SK-N-SH treated with all-trans-retinoic acid at 6 μM for 48 hours (cell line): Measurements from ENCODE around the gene CDR2L.
A peak's percentile ranks its signal among the peaks of the same experiment; 100 is the strongest.
"Not testable (repeated sequence)": the region's sequence is repeated elsewhere in the genome, so short reads cannot be mapped to it uniquely, and the experiment has no call there.

ENCODE experiments used
- ATAC-seq: fragments of 200-7000 bp; cut with Tn5 transposase; 3 replicates; pipeline ENCODE4 v1.9.1; 2020; ENCODE audit warnings: mild to moderate bottlenecking, moderate library complexity
- ARNTL ChIP-seq: fragments of 450-650 bp; formaldehyde crosslinking; IDR thresholded peaks from 2 replicates; pipeline ENCODE4 v1.5.0; 2020; ENCODE audit warnings: low read depth, mild to moderate bottlenecking, moderate library complexity, borderline replicate concordance
- BACH2 ChIP-seq: fragments of 250-450 bp; sonication (Bioruptor Pico); IDR thresholded peaks from 2 replicates; pipeline ENCODE4 v1.9.0; 2021; ENCODE audit warnings: mild to moderate bottlenecking, borderline replicate concordance
- CREB5 ChIP-seq: fragments of 250-450 bp; sonication (Bioruptor Pico); IDR thresholded peaks from 2 replicates; pipeline ENCODE4 v1.5.1; 2020; ENCODE audit warnings: low read depth, mild to moderate bottlenecking, moderate library complexity
- CSDC2 ChIP-seq: fragments of 250-450 bp; sonication (Bioruptor Pico); IDR thresholded peaks from 2 replicates; pipeline ENCODE4 v1.5.0; 2020; ENCODE audit warnings: mild to moderate bottlenecking, moderate library complexity
- GLIS3 ChIP-seq: fragments of 250-450 bp; sonication (Bioruptor Pico); IDR thresholded peaks from 2 replicates; pipeline ENCODE4 v1.5.0; 2020; ENCODE audit warnings: mild to moderate bottlenecking, moderate library complexity
- OSR1 ChIP-seq: fragments of 250-450 bp; sonication (Bioruptor Pico); IDR thresholded peaks from 2 replicates; pipeline ENCODE4 v1.8.0; 2022; ENCODE audit warnings: moderate library complexity, mild to moderate bottlenecking, inconsistent platforms
- PATZ1 ChIP-seq: fragments of 250-450 bp; sonication (Bioruptor Pico); IDR thresholded peaks from 2 replicates; pipeline ENCODE4 v1.8.0; 2020; ENCODE audit warnings: mild to moderate bottlenecking, moderate library complexity, borderline replicate concordance
- POU6F1 ChIP-seq: fragments of 250-450 bp; sonication (Bioruptor Pico); IDR thresholded peaks from 2 replicates; pipeline ENCODE4 v1.8.0; 2021; ENCODE audit warnings: low read depth, mild to moderate bottlenecking, moderate library complexity, borderline replicate concordance
- PPARA ChIP-seq: fragments of 250-450 bp; sonication (Bioruptor Pico); IDR thresholded peaks from 2 replicates; pipeline ENCODE4 v1.5.0; 2020; ENCODE audit warnings: mild to moderate bottlenecking, borderline replicate concordance
- TOX ChIP-seq: fragments of 250-450 bp; sonication (Bioruptor Pico); IDR thresholded peaks from 2 replicates; pipeline ENCODE4 v1.8.0; 2021; ENCODE audit warnings: mild to moderate bottlenecking, moderate library complexity, borderline replicate concordance
- ZC3H10 ChIP-seq: fragments of 250-450 bp; sonication (Bioruptor Pico); IDR thresholded peaks from 2 replicates; pipeline ENCODE4 v1.5.1; 2021; ENCODE audit warnings: mild to moderate bottlenecking, moderate library complexity
- ZFP3 ChIP-seq: fragments of 250-450 bp; sonication (Bioruptor Pico); IDR thresholded peaks from 2 replicates; pipeline ENCODE4 v1.5.0; 2020; ENCODE audit warnings: mild to moderate bottlenecking, moderate library complexity
- ZFP30 ChIP-seq: fragments of 450-650 bp; formaldehyde crosslinking; IDR thresholded peaks from 2 replicates; pipeline ENCODE4 v1.5.0; 2022; ENCODE audit warnings: mild to moderate bottlenecking, moderate library complexity
- ZNF70 ChIP-seq: fragments of 450-650 bp; formaldehyde crosslinking; IDR thresholded peaks from 2 replicates; pipeline ENCODE4 v1.5.0; 2020; ENCODE audit warnings: mild to moderate bottlenecking, moderate library complexity
- ZNF8 ChIP-seq: fragments of 450-650 bp; formaldehyde crosslinking; IDR thresholded peaks from 2 replicates; pipeline ENCODE4 v1.5.0; 2020; ENCODE audit warnings: mild to moderate bottlenecking, moderate library complexity
- TF ChIP-seq, protein P1 (sequence below): fragments of 250-450 bp; sonication (Bioruptor Pico); IDR thresholded peaks from 2 replicates; pipeline ENCODE4 v1.5.0; 2020; ENCODE audit warnings: mild to moderate bottlenecking, moderate library complexity

Gene CDR2L

GRCh38 chr17:75044716-75045115 lies 57.3 kb downstream of the CDR2L start:
- TF ChIP-seq OSR1 (no peak), ZNF70 (CRISPR knock-in tag) (no peak), ARNTL (CRISPR knock-in tag) (no peak), BACH2 (CRISPR knock-in tag) (no peak), ZNF8 (CRISPR knock-in tag) (no peak)
- no peak for ATAC-seq

DNA sequence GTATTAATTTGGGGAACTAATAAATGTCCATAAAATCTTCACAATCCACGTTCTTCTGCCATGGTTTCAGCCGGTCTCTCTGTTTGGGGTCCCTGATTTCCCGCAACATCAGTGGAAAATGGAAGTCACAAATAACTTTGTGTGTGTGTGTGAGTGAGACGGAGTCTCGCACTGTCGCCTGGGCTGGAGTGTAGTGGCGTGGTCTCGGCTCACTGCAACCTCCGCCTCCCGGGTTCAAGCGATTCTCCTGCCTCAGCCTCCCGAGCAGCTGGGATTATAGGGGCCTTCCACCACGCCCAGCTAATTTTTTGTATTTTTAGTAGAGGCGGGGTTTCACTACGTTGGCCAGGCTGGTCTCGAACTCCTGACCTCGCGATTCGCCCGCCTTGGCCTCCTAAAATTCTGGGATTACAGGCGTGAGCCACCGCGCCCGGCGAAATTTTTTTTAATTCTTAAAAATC lies 58.5 kb downstream of the CDR2L start:
- not testable (repeated sequence) for ATAC-seq

DNA sequence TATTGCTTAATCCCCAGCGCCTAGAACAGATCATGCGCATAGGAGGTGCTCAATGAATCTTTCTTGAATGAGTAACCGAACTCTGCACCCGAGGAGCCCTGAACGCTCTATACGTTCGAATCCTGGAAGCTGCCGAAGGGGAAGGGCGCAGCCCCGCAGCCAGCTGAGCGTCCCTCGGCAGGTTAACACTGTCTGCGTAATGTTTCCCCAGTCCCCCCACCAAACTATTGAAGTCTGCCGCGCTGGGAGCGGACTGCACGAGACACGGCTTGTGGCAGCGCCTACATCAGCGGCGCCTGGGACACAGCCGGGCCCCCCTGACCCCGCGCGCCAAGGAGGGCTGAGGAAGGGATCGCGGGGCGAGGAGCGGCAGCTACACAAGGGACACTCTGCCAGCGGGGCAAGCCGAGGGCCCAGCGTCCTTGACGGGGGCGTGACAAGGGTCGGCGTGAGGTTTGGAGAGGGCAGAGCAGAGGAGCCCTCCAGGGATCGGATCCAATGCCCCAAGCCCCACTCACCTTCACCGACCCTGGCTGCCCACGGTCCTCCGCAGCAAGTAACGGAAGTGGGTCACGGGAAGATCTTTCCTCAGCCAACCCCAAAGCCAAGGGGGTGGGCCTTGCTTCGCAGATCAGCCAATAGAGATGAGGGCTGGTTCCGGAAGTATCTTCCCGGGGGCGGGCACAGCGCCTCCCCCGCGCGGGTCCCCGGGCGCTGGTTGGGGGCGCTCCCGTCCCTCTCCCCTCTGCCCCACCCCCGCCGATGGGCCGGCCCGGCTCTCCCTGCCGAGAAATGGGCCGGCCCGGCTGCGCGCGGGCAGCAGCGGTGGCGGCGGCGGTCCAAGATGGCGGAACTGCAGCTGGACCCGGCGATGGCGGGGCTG lies 59.2 kb downstream of the CDR2L start, which contains the start of the genes ATP5PD and KCTD2:
TSS of gene ATP5PD (minus strand) at position 563 of the 883 bp plus-strand sequence. CDS start 4,319 bp downstream, outside the sequence.
TSS of gene KCTD2 (plus strand) at position 819 of the 883 bp plus-strand sequence. CDS start at position 845, 26 bp downstream.
- ATAC-seq: peak; percentile 99

More for the DNA sequence above, 59.2 kb downstream of the CDR2L start, which contains the start of the genes ATP5PD and KCTD2:
- TF ChIP-seq ZC3H10 (CRISPR knock-in tag) (no peak), PPARA (CRISPR knock-in tag) (no peak), TOX (CRISPR knock-in tag) (no peak), BACH2 (CRISPR knock-in tag) (no peak), ZNF70 (CRISPR knock-in tag) (0 out of 2 replicates have a peak, but pooled peaks have one; percentile 36), OSR1 (no peak), ARNTL (CRISPR knock-in tag) (no peak), ZFP30 (no peak), POU6F1 (CRISPR knock-in tag) (no peak), CSDC2 (CRISPR knock-in tag) (no peak), PATZ1 (peak; percentile 98), GLIS3 (CRISPR knock-in tag) (no peak), CREB5 (no peak), ZFP3 (CRISPR knock-in tag) (0 out of 2 replicates have a peak, but pooled peaks have one; percentile 39)
- TF ChIP-seq, protein P1, sequence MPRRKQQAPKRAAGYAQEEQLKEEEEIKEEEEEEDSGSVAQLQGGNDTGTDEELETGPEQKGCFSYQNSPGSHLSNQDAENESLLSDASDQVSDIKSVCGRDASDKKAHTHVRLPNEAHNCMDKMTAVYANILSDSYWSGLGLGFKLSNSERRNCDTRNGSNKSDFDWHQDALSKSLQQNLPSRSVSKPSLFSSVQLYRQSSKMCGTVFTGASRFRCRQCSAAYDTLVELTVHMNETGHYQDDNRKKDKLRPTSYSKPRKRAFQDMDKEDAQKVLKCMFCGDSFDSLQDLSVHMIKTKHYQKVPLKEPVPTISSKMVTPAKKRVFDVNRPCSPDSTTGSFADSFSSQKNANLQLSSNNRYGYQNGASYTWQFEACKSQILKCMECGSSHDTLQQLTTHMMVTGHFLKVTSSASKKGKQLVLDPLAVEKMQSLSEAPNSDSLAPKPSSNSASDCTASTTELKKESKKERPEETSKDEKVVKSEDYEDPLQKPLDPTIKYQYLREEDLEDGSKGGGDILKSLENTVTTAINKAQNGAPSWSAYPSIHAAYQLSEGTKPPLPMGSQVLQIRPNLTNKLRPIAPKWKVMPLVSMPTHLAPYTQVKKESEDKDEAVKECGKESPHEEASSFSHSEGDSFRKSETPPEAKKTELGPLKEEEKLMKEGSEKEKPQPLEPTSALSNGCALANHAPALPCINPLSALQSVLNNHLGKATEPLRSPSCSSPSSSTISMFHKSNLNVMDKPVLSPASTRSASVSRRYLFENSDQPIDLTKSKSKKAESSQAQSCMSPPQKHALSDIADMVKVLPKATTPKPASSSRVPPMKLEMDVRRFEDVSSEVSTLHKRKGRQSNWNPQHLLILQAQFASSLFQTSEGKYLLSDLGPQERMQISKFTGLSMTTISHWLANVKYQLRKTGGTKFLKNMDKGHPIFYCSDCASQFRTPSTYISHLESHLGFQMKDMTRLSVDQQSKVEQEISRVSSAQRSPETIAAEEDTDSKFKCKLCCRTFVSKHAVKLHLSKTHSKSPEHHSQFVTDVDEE (CRISPR knock-in tag): no peak
